A673 (cell line): ENCODE measurements around the gene C11orf68. TPM values are rescaled to one million over a fixed set of nuclear protein-coding genes. Genes with fewer than 3 reads are reported as not detected.

Experiments
- BruUV-seq: library from RNA; stranded (reverse); fragments of 400-500 nt; replicated peaks from 2 replicates; lab custom pipeline; 2021; lab: Mats Ljungman, UMichigan
- CTCF ChIA-PET: fragments of 300-600 bp; sonication (Branson Sonifier 250); formaldehyde crosslinking; loops from one replicate; lab custom pipeline; 2022; ENCODE audit warnings: antibody characterized with exemption; lab: Charles Lee
- POLR2A ChIA-PET: fragments of 300-600 bp; sonication (Branson Sonifier 250); formaldehyde crosslinking; loops from one replicate; lab custom pipeline; 2022; ENCODE audit warnings: antibody characterized with exemption; ENCODE audit not compliant: low non-redundant PET; lab: Charles Lee
- DNase-seq: peaks from one replicate; pipeline ENCODE4 v3.0.0-alpha.2; 2015; ENCODE audit warnings: low spot score
- H3K27ac ChIP-seq: fragments of 200-600 bp; sonication (generic); 2 replicates; pipeline ENCODE4 v1.5.1; 2016; ENCODE audit warnings: mixed run types, low read depth, mild to moderate bottlenecking, mixed read lengths, antibody characterized with exemption, low read length; ENCODE audit not compliant: poor library complexity, severe bottlenecking
- H3K27me3 ChIP-seq: fragments of 200-600 bp; sonication (generic); replicated peaks from 2 replicates; pipeline ENCODE4 v1.6.1; 2017; ENCODE audit warnings: mixed run types, low read depth, mild to moderate bottlenecking, mixed read lengths, antibody characterized with exemption, low read length; ENCODE audit not compliant: insufficient read depth, poor library complexity
- H3K36me3 ChIP-seq: fragments of 200-600 bp; sonication (generic); 2 replicates; pipeline ENCODE4 v1.6.1; 2016; ENCODE audit warnings: mixed run types, mild to moderate bottlenecking, mixed read lengths, antibody characterized with exemption, low read length; ENCODE audit not compliant: insufficient read depth, poor library complexity, severe bottlenecking
- H3K4me1 ChIP-seq: fragments of 200-600 bp; sonication (generic); 2 replicates; pipeline ENCODE4 v1.6.1; 2017; ENCODE audit warnings: mixed run types, mild to moderate bottlenecking, mixed read lengths, antibody characterized with exemption, low read length; ENCODE audit not compliant: insufficient read depth, poor library complexity, severe bottlenecking
- H3K4me3 ChIP-seq: fragments of 200-600 bp; sonication (generic); 2 replicates; pipeline ENCODE4 v1.5.1; 2016; ENCODE audit warnings: low read depth, mixed run types, mild to moderate bottlenecking, mixed read lengths, low read length; ENCODE audit not compliant: poor library complexity, severe bottlenecking
- H3K9me3 ChIP-seq: fragments of 200-600 bp; sonication (generic); 2 replicates; pipeline ENCODE4 v1.6.1; 2016; ENCODE audit warnings: mixed run types, low read depth, mild to moderate bottlenecking, mixed read lengths, antibody characterized with exemption, low read length; ENCODE audit not compliant: poor library complexity, severe bottlenecking
- CTCF ChIP-seq: fragments of 300-800, 200-600 bp; sonication (generic); conservative IDR thresholded peaks from 2 replicates; pipeline ENCODE4 v1.5.1; 2017; ENCODE audit warnings: low read depth, mild to moderate bottlenecking, antibody characterized with exemption, low read length, moderate library complexity, mixed read lengths
- EZH2 ChIP-seq: fragments of 200-600 bp; sonication (generic); IDR thresholded peaks from 2 replicates; pipeline ENCODE4 v1.6.1; 2017; ENCODE audit warnings: borderline replicate concordance, low read depth, mild to moderate bottlenecking, mixed read lengths, antibody characterized with exemption, low read length; ENCODE audit not compliant: poor library complexity, severe bottlenecking
- intact Hi-C: fragments of 100-400 bp; cut with micrococcal nuclease; formaldehyde crosslinking; loops from one replicate; pipeline ENCODE4 v1.10.0; 2022; ENCODE audit not compliant: unreplicated experiment
- total RNA-seq: library from RNA; stranded (reverse); gene quantifications from 2 replicates; pipeline ENCODE4 v1.2.3, GENCODE V29; 2021

The C11orf68 gene
- total RNA-seq, 1 experiment from 2014 or later: 22.4 TPM

GRCh38 chr11:65868907-65869306 lies 50.0 kb downstream of the C11orf68 start:
- intact Hi-C loops: no loop called here
- Histone ChIP-seq H3K9me3 (no peaks in the 10 kb centered on the region), H3K4me1 (peaks cover 24% of the 10 kb centered on the region), H3K27ac (no peak overlapping the region), H3K27me3 (no peaks in the 10 kb centered on the region), H3K4me3 (no peak overlapping the region), H3K36me3 (peaks cover 48% of the 10 kb centered on the region)
- ChIA-PET POLR2A (no interaction called here), CTCF (interaction anchor here (1.1 to 4.1 kb wide), 4 partner anchors 9 to 18 kb away, joined by 3 to 16 read pairs (median 6); partner anchors contain the start of gene MUS81)
- TF ChIP-seq CTCF (no peak), EZH2 (no peak)
- no peak for DNase-seq
- BruUV-seq: no TSS peak

DNA sequence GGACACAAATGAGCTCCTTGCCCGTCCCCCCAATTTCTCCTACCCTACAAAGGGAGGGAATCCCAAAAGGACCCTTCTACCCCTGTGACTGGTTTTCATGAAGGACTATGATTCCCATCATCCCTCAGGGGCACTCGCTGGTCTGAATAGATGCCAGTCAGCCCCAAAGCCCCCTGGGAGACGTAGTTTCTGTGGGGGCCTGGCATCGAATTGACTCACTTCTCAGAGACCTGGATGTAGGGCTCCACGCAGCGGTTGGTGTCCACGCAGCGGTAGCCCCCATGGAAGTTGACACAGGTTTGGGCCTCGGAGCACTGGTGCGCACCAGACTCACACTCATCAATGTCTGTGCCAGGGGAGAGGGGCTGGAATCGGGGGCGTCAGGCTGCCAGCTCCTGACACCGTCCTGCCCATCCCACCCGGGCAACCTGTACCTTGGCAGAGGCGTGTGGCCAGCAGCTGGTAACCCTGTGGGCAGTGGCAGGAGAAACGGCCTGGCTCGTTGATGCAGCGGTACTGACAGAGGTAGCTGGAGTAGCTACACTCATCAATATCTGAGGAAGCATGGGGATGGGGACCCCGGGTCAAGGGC lies 50.7 kb downstream of the C11orf68 start:
- ChIA-PET POLR2A (no interaction called here), CTCF (interaction anchor here (1.1 to 4.1 kb wide), 3 partner anchors 8 to 19 kb away, joined by 3 to 16 read pairs (median 4); partner anchors contain the start of gene MUS81)
- H3K36me3 ChIP-seq: peaks cover 55% of the 10 kb centered on the region
- TF ChIP-seq CTCF (no peak), EZH2 (no peak)
- no peaks in the 10 kb centered on the region for H3K9me3 ChIP-seq
- peaks cover 23% of the 10 kb centered on the region for H3K4me1 ChIP-seq
- BruUV-seq: no TSS peak
- intact Hi-C loops: no loop called here
- no peak overlapping the region for H3K4me3 ChIP-seq
- DNase-seq: peak; percentile 73
- H3K27me3 ChIP-seq: no peaks in the 10 kb centered on the region
- no peak overlapping the region for H3K27ac ChIP-seq

DNA sequence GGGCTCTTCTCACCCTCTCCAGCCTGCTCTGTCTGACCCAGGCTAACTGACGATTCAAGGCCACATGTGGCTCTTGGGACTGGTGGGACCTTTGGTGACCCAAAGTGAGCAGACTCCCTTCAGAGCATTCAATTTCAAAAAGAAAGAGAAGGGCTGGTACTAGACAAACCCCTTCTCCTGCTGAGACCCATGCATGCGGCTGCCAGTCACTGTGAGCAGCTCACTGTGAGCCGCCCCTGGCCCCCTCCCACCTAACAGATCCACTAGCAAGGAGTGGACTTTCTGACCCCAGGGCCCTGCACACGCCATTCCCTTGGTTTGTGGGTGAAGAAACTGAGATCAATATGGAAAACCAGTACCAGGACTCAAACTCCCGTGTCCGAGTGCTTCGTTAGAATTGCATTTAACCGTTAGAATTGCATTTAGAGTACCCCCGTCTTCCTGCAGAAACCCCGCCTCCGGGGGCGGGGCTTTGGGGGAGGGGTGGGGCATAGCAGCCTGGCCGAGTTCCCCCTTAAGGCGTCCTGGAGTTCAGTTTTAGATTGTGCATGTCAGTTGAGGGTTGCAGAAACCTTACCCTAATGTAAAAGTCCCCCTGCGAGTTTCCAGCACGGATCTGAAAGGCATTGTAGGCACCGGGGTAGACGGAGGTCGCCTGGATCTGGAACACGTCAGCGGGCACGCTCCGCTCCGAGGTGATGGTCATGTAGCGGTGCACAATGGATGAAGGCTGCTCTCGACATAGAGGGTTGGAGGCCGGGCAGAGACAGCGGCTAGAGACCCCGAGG lies 51.4 kb downstream of the C11orf68 start:
- no peaks in the 10 kb centered on the region for H3K9me3 ChIP-seq
- intact Hi-C loops: no loop called here
- DNase-seq: no peak
- H3K36me3 ChIP-seq: peaks cover 62% of the 10 kb centered on the region
- CTCF ChIA-PET: interaction anchor here (1.1 kb wide), 1 partner anchor 8 kb away, joined by 4 read pairs; the partner anchor contains the start of gene MUS81
- TF ChIP-seq CTCF (no peak), EZH2 (no peak)
- POLR2A ChIA-PET: no interaction called here
- H3K27ac ChIP-seq: peak overlapping the region; percentile 27
- peaks cover 18% of the 10 kb centered on the region for H3K4me1 ChIP-seq
- BruUV-seq: no TSS peak
- H3K4me3 ChIP-seq: no peak overlapping the region
- no peaks in the 10 kb centered on the region for H3K27me3 ChIP-seq

Other genes starting within 250 kb of the C11orf68 start
- 68.1 and 71.3 TPM in 2 replicates for gene KAT5, start 206.8 kb downstream of the C11orf68 start, total RNA-seq
- gene RNASEH2C, start 198.3 kb downstream of the C11orf68 start, total RNA-seq: 73.6 and 80.2 TPM in 2 replicates
- gene AP5B1, start 138.1 kb downstream of the C11orf68 start, total RNA-seq: 22.5 and 22.8 TPM in 2 replicates
- not detected in 2 replicates for gene OVOL1, start 132.0 kb downstream of the C11orf68 start, total RNA-seq
- gene SNX32, start 85.1 kb downstream of the C11orf68 start, total RNA-seq: 2.0 and 2.1 TPM in 2 replicates
- gene CFL1, start 60.9 kb downstream of the C11orf68 start, total RNA-seq: 1,449 and 1,649 TPM in 2 replicates
- 64.6 and 77.4 TPM in 2 replicates for gene MUS81, start 58.6 kb downstream of the C11orf68 start, total RNA-seq
- 31.2 and 37.6 TPM in 2 replicates for gene EFEMP2, start 46.3 kb downstream of the C11orf68 start, total RNA-seq
- gene CTSW, start 39.2 kb downstream of the C11orf68 start, total RNA-seq: not detected in 2 replicates
- 98.5 and 116 TPM in 2 replicates for gene FIBP, start 30.6 kb downstream of the C11orf68 start, total RNA-seq
- gene CCDC85B, start 28.4 kb downstream of the C11orf68 start, total RNA-seq: 32.3 and 32.9 TPM in 2 replicates
- 12.6 and 29.0 TPM in 2 replicates for gene FOSL1, start 18.7 kb downstream of the C11orf68 start, total RNA-seq
- 122 and 124 TPM in 2 replicates for gene DRAP1, start 364 bp upstream of the C11orf68 start, total RNA-seq
- not detected in 2 replicates for gene TSGA10IP, start 26.4 kb upstream of the C11orf68 start, total RNA-seq
- 95.8 and 96.3 TPM in 2 replicates for gene SART1, start 42.7 kb upstream of the C11orf68 start, total RNA-seq
- gene EIF1AD, start 83.1 kb upstream of the C11orf68 start, total RNA-seq: 69.4 and 86.2 TPM in 2 replicates
- 541 and 556 TPM in 2 replicates for gene BANF1, start 83.4 kb upstream of the C11orf68 start, total RNA-seq
- 2.3 and 3.9 TPM in 2 replicates for gene CST6, start 92.9 kb upstream of the C11orf68 start, total RNA-seq
- gene CATSPER1, start 107.4 kb upstream of the C11orf68 start, total RNA-seq: not detected in 2 replicates
- 1.8 and 2.0 TPM in 2 replicates for gene GAL3ST3, start 130.1 kb upstream of the C11orf68 start, total RNA-seq
- 357 and 358 TPM in 2 replicates for gene SF3B2, start 133.3 kb upstream of the C11orf68 start, total RNA-seq
- gene PACS1, start 151.2 kb upstream of the C11orf68 start, total RNA-seq: 75.7 and 79.1 TPM in 2 replicates